MCF 10A (cell line): ENCODE measurements around the gene HRH2. TPM values are rescaled to one million over a fixed set of nuclear protein-coding genes. Genes with fewer than 3 reads are reported as not detected.
A peak's percentile ranks its signal among the peaks of the same experiment; 100 is the strongest.

Experiments used
- BruUV-seq: library from RNA; stranded (reverse); fragments of 400-500 nt; replicated peaks from 2 replicates; lab custom pipeline; 2021; lab: Mats Ljungman, UMichigan
- CTCF ChIA-PET: fragments of 300-600 bp; sonication (Branson Sonifier 250); formaldehyde crosslinking; extraction: SDS; loops from one replicate; lab custom pipeline; 2021; ENCODE audit warnings: antibody characterized with exemption, inconsistent platforms; lab: Yijun Ruan, JAX
- POLR2A ChIA-PET: fragments of 300-600, 350-650 bp; sonication (Branson Sonifier 250); formaldehyde crosslinking; extraction: SDS; loops from one replicate; lab custom pipeline; 2020; ENCODE audit warnings: antibody characterized with exemption, inconsistent platforms; lab: Yijun Ruan, JAX
- DNase-seq: peaks from one replicate; pipeline ENCODE4 v3.0.0-alpha.2; 2018; ENCODE audit not compliant: unreplicated experiment
- H3K27ac Mint-ChIP-seq: one replicate; pipeline ENCODE4 v1.8.0; 2022; ENCODE audit warnings: mild to moderate bottlenecking, low read depth, mixed read lengths; ENCODE audit not compliant: unreplicated experiment
- H3K27me3 Mint-ChIP-seq: one replicate; pipeline ENCODE4 v1.8.0; 2022; ENCODE audit warnings: mixed read lengths; ENCODE audit not compliant: insufficient read depth, unreplicated experiment
- H3K36me3 Mint-ChIP-seq: one replicate; pipeline ENCODE4 v1.8.0; 2022; ENCODE audit warnings: mild to moderate bottlenecking, moderate library complexity, mixed read lengths; ENCODE audit not compliant: insufficient read depth, unreplicated experiment
- H3K4me1 Mint-ChIP-seq: one replicate; pipeline ENCODE4 v1.8.0; 2022; ENCODE audit warnings: mixed read lengths; ENCODE audit not compliant: insufficient read depth, unreplicated experiment
- H3K4me3 Mint-ChIP-seq: one replicate; pipeline ENCODE4 v1.8.0; 2022; ENCODE audit warnings: mild to moderate bottlenecking, moderate library complexity, mixed read lengths; ENCODE audit not compliant: unreplicated experiment
- H3K9me3 Mint-ChIP-seq: one replicate; pipeline ENCODE4 v1.8.0; 2022; ENCODE audit warnings: mixed read lengths; ENCODE audit not compliant: unreplicated experiment
- intact Hi-C: fragments of 100-400 bp; cut with micrococcal nuclease; formaldehyde crosslinking; loops from 2 replicates; pipeline ENCODE4 v1.14.1; 2022
- total RNA-seq: library from RNA; stranded (reverse); gene quantifications from 2 replicates; pipeline ENCODE4 v1.2.3, GENCODE V29; 2022
- TF ChIP-seq, protein P1 (sequence below): fragments of 200-600 bp; IDR thresholded peaks from one replicate; pipeline ENCODE4 v1.8.0; 2022; ENCODE audit warnings: antibody characterized with exemption, mild to moderate bottlenecking; ENCODE audit not compliant: unreplicated experiment

The HRH2 gene
- total RNA-seq, 1 experiment from 2014 or later, result not detected

GRCh38 chr5:175696139-175696854, 38.4 kb downstream of the HRH2 start:
- H3K27me3 Mint-ChIP-seq, result peaks cover 33% of the 10 kb centered on the region
- TF ChIP-seq, protein P1, sequence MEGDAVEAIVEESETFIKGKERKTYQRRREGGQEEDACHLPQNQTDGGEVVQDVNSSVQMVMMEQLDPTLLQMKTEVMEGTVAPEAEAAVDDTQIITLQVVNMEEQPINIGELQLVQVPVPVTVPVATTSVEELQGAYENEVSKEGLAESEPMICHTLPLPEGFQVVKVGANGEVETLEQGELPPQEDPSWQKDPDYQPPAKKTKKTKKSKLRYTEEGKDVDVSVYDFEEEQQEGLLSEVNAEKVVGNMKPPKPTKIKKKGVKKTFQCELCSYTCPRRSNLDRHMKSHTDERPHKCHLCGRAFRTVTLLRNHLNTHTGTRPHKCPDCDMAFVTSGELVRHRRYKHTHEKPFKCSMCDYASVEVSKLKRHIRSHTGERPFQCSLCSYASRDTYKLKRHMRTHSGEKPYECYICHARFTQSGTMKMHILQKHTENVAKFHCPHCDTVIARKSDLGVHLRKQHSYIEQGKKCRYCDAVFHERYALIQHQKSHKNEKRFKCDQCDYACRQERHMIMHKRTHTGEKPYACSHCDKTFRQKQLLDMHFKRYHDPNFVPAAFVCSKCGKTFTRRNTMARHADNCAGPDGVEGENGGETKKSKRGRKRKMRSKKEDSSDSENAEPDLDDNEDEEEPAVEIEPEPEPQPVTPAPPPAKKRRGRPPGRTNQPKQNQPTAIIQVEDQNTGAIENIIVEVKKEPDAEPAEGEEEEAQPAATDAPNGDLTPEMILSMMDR, result peak; percentile 48
- BruUV-seq, result no TSS peak
- no peaks in the 10 kb centered on the region for H3K9me3 Mint-ChIP-seq
- intact Hi-C loops, result loop anchor here (1.0 kb wide), 1 partner anchor 162 kb away; no protein-coding TSS in a partner anchor
- peak; percentile 60 for DNase-seq
- POLR2A ChIA-PET, result no interaction called here
- H3K36me3 Mint-ChIP-seq, result peaks cover 7% of the 10 kb centered on the region
- H3K4me3 Mint-ChIP-seq, result no peak overlapping the region
- H3K4me1 Mint-ChIP-seq, result no peaks in the 10 kb centered on the region
- CTCF ChIA-PET, result interaction anchor here (0.6 to 2.7 kb wide), 8 partner anchors 10 to 162 kb away, joined by 3 to 14 read pairs (median 4); no protein-coding TSS in a partner anchor
- H3K27ac Mint-ChIP-seq, result no peak overlapping the region

GRCh38 chr5:175696855-175697198, 39.0 kb downstream of the HRH2 start:
- Mint-ChIP-seq H3K9me3 (no peaks in the 10 kb centered on the region), H3K4me1 (no peaks in the 10 kb centered on the region), H3K27ac (no peak overlapping the region), H3K4me3 (no peak overlapping the region), H3K27me3 (peaks cover 37% of the 10 kb centered on the region), H3K36me3 (peaks cover 7% of the 10 kb centered on the region)
- ChIA-PET CTCF (interaction anchor here (0.6 to 2.7 kb wide), 6 partner anchors 9 to 162 kb away, joined by 3 to 14 read pairs (median 4); no protein-coding TSS in a partner anchor), POLR2A (no interaction called here)
- DNase-seq, result no peak
- no TSS peak for BruUV-seq
- TF ChIP-seq, protein P1, result no peak
- intact Hi-C loops, result loop anchor here (1.0 kb wide), 1 partner anchor 163 kb away; no protein-coding TSS in a partner anchor

DNA sequence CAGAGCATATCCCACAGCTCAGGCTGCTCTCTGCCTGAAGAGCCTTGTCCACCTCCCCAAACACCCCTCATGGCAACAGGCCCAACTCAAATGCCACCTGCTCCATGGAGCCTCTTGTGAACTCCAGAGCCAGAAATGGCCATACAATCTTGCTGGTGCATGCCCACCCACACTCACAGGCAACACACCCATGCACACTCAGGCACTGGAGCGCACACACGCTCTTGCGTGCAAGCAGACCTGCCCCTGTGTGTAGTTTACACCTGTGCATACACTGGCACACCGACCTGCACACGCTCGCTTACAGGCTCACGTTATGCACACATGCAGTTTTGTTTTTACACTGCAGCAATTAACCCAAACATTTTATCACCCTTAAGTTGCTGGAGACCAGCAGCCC, 40.0 kb downstream of the HRH2 start:
- POLR2A ChIA-PET, result interaction anchor here (0.6 kb wide), 1 partner anchor 8 kb away, joined by 3 read pairs; no protein-coding TSS in a partner anchor
- CTCF ChIA-PET, result interaction anchor here (0.5 to 2.7 kb wide), 5 partner anchors 8 to 256 kb away, joined by 3 to 14 read pairs (median 5); no protein-coding TSS in a partner anchor
- intact Hi-C loops, result no loop called here

More for the DNA sequence above, 40.0 kb downstream of the HRH2 start:
- TF ChIP-seq, protein P1, result no peak
- Mint-ChIP-seq H3K4me1 (no peaks in the 10 kb centered on the region), H3K9me3 (no peaks in the 10 kb centered on the region), H3K27me3 (peaks cover 39% of the 10 kb centered on the region), H3K36me3 (peaks cover 7% of the 10 kb centered on the region), H3K27ac (no peak overlapping the region), H3K4me3 (no peak overlapping the region)
- DNase-seq, result no peak
- no TSS peak for BruUV-seq
